Upper lobe of left lung (tissue), 4 donors: ENCODE results near the gene C5orf24.

Experiments
- EP300 ChIP-seq, 4 donors: sonication (generic); formaldehyde crosslinking; IDR thresholded peaks; one replicate each; pipeline ENCODE4 v1.5.1; 2017; ENCODE audit warnings: antibody characterized with exemption in 4 of 4, control low read depth in 2 of 4
- POLR2AphosphoS5 ChIP-seq, 2 donors: sonication (generic); formaldehyde crosslinking; IDR thresholded peaks; one replicate each; pipeline ENCODE4 v1.5.1; 2017; ENCODE audit warnings: antibody characterized with exemption in 2 of 2

- TF ChIP-seq POLR2AphosphoS5 (IDR thresholded peaks at IDR 0.05): no peak
- no peak for TF ChIP-seq EP300 (IDR thresholded peaks at IDR 0.05)
Observed at GRCh38 chr5:134798468-134798867, 47.3 kb upstream of the C5orf24 start.
